M059J (cell line): ENCODE results near the gene MRM1. TPM values are rescaled to one million over a fixed set of nuclear protein-coding genes. Genes with fewer than 3 reads are reported as not detected.
"Not testable (repeated sequence)": the region's sequence is repeated elsewhere in the genome, so short reads cannot be mapped to it uniquely, and the experiment has no call there.

Experiments used
- DNase-seq: peaks from one replicate; pipeline ENCODE4 v3.0.0-alpha.2; 2012; ENCODE audit warnings: low read depth
- total RNA-seq: library from RNA; depleted of rRNA; stranded (reverse); fragments of >200 nt; shearing (Covaris generic); gene quantifications from 2 replicates; pipeline ENCODE4 v1.2.3, GENCODE V29; 2014

The MRM1 gene
- total RNA-seq, 1 experiment from 2014 or later: 8.0 TPM

DNA sequence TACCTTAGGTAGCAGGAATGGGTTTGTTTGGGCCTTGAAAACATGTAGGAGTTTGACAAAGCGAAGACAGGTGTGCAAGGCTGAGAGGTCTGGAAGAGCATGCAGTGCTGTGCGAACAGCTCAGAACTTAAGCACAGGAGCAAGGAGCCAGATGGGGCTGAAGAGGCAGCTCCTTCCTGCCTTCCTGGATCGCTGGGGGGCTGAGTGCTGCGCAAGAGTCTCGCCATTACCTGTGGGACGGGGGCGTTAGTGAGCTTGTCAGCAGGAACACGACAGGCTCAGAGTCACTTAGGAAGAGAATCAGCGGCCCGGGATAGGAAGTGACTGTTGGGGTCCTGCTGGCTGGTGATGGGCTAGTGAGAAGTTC is 464 bp upstream of the MRM1 start:
- no peak for DNase-seq

DNA sequence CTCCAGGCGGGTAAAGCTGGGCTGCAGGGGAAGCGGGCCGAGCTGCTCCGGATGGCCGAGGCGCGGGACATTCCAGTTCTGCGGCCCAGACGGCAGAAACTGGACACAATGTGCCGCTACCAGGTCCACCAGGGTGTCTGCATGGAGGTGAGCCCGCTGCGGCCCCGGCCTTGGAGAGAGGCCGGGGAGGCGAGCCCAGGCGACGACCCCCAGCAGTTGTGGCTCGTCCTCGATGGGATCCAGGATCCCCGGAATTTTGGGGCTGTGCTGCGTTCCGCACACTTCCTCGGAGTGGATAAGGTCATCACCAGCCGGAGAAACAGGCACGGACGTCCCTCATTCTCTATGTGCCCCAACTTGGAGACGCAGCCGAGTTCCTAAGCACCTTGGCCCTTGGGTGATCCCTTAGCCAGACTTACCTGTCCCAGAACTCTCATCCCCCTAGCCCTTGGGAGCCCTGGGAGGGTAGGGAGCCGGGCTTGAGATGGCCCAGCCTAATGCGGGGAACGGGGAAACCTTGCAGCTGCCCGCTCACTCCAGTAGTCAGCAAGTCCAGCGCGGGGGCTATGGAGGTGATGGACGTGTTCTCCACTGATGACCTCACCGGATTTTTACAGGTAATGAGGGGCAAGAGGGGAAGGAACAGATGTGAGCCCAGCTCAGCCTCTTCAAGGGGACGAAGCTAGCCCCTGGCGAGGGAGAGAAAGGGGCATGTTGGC is 806 bp downstream of the MRM1 start:
- peak; percentile 21 for DNase-seq

DNA sequence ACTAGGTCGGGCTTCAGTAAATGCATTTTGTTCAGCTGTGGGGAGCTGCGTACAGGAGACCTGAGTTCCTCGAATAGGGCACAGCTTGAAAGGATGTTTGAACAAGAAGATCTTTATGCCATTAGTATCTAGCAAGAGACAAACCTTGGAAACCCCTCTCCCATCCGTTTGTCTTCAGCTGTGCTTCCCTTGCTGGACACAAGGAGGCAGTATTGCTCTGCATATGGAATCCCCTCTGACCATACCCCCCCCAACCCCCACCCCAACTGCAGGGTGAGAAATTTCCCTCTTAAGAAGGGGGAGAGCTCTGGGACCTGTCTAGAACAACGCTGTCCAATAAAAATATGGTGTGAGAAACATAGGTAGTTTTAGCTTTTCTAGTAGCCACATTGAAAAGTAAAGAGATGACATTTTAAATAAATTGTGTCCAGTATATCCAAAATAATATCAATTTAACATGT is 1.6 kb downstream of the MRM1 start:
- peak; percentile 63 for DNase-seq

DNA sequence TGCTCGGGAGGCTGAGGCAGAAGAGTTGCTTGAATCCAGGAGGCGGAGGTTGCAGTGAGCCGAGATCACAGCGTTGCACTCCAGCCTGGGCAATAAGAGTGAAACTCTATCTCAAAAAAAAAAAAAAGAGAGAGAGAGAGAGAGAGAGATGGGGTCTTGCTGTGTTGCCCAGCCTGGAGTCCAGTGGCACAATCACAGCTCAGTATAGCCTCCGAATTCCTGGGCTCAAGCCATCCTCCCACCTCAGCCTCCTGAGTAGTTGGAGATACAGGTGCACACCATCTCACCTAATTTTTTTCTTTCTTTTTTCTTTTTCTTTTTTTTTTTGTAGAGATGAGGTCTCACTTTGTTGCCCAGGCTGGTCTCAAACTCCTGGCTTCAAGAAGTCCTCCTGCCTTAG is 3.6 kb downstream of the MRM1 start:
- DNase-seq: not testable (repeated sequence)

DNA sequence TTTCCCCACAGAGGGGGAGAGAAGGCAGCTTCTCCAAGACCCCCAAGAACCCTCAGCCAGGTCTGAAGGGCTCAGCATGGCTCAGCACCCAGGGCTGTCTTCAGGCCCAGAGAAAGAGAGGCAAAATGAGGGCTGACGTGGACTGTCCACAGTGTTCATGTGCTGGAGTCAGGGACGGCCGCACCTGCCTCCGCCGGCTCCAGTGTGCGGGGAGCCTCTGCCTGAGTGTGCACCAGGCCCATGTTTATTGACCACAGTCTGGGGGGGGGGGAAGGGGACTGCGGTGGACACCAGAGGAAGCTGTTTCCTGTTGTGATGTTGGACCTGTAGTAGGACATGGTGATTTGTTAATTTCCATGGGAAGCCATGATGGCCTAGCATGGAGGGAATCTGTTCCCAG is 6.9 kb downstream of the MRM1 start:
- no peak for DNase-seq

DNA sequence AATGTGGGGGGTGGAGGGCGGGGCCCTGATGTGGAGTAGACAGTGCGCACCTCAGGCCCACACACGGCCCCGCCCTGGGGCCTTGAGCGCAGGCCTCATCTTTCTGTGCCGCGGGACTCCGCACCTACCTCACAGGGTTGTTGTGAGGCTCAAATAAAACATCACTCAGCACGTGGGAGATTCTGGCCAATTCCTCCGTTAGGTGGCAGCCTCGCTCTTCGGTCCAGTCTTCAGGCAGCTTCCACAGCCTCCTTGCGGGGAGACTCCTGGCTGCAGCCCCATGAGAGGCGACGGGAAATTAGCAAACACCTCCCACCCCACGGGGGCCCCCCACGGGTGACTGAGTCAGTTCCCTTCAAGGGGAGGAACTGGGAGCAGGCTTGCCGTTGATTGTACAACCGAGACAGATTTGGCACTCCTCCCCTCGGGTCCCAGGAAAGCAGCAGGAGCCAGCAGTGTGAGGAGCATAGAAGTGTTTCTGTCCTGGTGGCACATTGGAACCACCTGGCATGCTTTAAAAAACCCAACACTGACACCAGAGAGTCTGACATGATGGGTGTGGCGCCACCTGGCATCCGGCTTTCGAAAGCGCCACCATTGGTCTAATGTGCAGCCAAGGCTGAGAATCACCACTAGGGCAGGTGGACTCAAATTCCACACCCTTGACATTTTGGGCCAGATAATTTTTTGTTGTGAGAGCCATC is 7.6 kb downstream of the MRM1 start:
- DNase-seq: no peak

DNA sequence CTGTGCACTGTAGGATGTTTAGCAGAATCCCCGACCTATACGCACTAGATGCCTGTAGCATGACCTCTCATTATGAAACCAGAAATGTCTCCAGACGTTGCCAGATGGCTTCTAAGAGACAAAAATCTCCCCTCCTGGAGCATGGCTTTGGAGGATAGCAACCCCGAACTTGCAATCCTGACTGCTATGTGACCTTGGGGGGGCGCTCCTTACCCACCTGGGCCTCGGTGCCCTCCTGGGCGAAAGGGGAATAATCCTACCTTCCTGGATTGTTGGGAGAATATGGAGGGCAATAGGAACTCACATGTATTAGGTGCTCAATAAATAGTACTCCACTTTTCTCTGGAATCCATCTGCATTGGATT is 8.1 kb downstream of the MRM1 start:
- no peak for DNase-seq

DNA sequence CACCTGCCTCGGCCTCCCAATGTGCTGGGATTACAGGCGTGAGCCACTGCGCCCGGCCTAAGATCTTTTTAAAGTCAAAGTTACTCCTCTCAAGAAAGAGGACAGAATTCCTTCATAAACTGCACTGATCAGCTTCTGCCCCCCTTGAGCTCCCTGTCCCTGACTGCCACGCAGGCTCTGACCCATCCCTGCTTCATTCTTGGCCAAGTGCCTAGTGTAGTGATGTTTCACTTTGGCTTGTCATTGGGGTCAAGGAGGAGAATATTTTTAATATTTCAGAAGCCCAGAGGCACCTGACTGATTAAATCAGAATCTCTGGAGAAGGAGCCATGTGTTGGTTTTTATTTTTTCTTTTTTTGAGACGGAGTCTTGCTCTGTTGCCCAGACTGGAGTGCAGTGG is 9.1 kb downstream of the MRM1 start:
- DNase-seq: peak; percentile 25

DNA sequence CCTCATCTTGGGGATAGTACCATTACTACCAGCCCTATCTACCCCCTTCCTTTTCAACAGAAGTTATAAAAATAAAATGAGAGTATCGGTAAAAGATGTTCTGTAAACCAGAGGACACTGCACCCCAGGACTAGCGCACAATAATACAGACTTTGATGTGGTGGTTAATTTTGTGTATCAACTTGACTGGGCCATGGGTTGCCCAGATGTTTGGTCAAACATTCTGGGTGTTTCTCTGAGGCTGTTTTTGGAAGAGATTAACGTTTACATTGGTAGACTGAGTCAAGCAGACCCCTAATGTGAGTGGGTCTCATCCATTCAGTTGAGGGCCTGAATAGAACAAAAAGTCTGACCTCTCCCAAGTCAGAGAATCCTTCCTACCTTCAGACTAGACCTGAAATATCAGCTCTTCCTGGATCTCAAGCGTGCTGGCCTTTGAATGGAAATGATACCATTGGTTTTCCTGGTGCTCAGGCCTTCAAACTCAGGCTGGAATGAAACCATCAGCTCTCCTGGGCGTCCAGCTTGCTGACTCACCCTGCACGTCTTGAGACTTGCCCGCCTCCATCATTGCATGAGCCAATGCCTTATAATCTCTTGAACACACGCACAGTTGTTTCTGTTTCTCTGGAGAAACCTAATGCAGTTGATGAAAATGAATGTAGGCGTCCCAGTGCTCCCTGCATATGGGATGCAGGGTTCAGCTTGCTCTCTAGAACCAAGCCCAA is 10.1 kb downstream of the MRM1 start:
- DNase-seq: peak; percentile 64

DNA sequence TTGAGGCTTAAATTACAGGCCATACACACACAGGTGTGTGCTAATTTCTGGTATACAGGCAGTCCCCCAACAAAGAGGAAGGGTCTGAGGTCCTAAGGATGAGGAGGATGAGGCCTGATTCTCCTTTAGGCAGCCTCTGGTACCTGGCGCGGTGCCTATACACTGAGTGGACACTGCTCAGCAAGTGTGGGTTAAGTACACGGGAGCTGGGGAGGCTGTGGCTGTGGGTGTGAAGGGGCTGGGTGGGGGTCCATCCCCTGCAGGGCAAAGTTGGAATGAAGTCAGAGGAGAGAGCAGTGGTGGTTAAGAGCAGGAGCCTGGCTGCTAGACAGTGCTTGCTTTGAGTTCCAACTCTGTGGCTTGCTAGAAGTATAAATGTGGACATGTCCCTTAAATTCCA is 10.9 kb downstream of the MRM1 start:
- DNase-seq: no peak

DNA sequence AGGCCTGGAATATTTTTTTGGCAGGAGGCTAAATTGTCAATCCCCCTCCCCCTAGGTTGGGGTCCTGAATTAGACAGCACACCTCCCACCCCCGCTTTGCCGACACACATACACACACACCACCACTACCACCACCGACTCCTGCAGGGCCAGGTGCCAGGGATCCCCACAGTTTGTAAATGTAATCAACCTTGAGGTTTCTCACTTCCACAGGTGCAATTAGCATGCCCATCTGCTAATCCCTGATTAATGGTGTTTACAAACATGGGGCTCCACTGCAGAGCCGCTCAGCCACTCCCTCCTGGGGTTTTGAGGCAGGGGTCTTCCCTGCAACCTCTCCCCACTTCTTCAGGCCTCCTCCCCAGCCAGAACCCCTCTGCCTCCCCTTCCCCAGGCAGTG is 11.8 kb downstream of the MRM1 start:
- no peak for DNase-seq

DNA sequence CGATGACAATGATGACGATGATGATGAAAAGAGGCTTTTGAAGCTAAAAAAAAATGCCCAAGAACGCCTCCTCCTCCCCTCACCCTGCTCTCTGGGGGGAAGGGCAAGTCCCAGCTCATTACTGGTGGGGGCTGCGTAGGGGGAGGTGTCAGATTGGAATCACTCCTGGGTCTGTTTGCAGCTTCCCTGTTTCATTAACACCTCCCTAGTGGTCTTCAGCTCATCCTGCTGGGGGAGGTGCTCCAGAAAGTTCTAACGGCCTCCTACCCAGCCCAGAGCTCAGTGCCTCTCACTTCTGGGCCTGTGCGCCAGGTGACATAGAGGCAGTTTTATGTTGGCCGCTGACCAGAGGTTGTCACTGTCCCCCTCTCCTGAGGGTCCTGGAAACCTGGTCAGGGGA is 12.7 kb downstream of the MRM1 start:
- DNase-seq: no peak

DNA sequence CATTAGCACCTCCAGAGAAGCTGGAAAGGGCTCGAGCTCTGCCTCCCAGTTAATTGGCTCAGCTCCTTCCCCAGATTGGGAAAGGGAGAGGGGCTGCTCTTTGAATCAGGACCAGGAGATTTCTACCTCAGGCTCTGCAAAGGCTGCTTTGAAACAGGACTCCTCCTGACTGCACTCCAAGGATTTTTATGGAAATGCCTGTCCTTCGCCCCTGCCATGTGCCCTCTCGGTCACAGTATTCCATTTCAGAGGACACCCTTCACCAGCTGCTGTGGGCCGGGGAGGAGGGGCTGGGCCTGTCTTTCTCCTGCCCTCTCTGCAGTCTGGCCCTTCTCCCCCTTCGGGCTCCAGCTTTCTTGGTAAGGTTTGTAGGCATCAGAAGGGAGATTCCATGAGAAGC is 13.6 kb downstream of the MRM1 start:
- no peak for DNase-seq

DNA sequence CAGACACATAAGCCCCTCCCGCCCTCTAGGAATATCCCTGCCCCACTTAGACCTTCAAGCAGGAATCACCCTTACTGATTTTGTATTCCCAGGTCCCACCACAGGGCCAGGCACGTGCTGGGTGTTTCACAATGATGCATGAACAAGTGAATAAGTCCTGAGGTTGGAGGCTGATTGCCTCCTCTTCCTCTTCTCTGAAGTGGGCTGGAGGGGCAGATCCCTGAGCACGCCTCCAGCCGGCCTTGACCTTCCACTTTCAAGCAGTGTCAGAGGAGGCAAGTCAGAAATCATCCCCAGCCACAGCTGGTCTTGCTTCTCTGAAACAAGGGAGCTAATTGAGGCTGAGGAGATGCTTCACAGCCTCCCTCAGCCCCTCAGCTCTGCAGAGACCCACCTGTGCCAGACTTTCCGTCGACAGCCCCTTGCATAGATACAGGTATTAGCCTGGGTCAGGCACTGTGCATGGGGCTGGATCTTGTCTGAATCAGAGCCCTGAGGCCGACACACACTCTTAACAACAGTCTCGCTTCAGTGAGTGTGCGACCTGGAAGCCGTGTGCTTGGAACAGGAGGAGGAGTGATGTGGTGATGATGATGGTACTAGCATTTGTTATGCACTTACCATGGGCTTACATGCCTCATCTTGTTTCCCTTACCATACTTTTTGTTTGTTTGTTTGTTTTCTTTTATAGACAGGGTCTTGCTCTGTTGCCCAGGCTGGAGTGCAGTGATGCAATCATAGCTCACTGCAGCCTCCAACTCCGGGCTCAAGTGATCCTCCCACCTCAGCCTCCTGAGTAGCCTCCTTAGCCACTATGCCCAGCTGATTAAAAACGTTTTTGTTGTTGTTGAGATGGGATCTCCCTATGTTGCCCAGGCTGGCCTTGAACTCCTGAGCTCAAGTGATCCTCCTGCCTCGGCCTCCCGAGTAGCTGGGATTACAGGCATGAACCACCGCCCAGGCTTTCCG is 15.0 kb downstream of the MRM1 start:
- DNase-seq: no peak

DNA sequence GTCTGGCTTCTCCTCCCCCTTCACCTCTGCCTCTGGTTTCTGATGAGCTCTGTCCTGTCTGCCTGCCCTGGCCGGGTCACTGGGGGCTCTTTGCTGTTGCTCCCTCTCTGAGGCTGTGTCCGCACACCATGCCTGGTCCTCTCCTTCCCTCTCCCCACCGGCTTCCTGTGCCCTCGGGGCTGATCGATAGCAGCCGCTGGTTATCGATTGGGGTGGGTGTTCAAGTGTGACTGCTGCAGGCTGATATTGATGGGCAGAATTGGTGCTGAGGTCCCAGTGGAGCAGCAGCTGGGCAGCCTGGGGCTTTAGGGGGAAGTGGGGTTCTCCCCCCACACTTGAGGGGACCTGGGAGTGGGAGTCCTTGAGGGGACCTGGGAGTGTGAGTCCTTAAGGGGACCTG is 16.4 kb downstream of the MRM1 start:
- no peak for DNase-seq

DNA sequence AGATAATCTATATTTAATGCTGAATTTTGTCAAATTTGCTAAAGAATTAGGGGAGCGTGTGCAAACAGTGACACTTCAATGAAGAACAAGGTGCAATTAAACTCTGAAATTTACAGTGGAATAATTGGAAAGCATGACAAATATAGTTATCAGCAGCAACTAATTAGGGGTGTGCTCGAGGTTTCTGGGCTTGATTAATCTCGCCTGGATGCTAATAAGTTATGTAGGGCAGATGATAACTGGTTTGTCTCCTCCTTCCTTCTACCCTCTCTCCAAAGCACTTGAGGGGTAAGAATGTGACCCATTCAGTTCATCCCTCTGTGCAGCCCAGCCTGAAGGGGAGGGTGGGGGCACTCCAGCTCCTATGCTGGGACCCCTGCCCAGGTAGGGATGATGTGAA is 21.9 kb downstream of the MRM1 start:
- DNase-seq: no peak

DNA sequence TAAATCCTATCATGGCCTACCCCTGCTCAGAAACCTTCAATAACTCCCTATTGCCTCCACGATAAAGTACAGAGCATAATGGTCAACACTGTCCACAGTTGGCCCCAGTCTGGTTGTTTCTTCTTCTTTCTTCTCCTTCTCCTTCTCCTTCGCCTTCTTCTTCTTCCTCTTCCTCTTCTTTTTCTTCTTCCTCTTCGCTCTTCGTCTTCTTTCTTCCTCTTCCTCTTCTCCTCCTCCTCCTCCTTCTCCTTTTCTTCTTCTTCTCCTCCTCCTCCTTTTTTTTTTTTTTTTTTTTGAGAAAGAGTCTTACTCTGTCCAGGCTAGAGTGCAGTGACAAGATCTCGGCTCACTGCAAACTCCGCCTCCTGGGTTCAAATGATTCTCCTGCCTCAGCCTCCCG is 23.8 kb downstream of the MRM1 start:
- no peak for DNase-seq

DNA sequence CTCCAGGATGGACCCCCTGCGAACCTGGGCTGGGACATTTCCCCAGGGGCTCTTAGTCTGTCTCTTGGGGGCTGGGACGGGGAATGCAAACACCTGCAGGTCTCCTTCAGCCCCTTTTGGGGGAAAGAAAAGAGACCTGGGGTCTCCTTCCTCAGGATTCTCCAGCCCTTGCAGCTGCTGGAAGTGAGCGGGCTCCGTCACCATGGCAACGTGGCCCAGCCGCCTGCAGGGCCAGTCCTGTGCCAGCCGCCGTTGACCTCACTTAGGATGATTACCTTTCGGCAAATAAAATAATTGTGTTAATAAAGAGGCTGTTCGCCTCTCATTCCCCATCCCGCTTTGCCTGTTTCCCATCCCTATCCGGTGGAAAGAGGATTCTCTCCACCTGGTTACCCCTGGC is 25.7 kb downstream of the MRM1 start:
- no peak for DNase-seq

DNA sequence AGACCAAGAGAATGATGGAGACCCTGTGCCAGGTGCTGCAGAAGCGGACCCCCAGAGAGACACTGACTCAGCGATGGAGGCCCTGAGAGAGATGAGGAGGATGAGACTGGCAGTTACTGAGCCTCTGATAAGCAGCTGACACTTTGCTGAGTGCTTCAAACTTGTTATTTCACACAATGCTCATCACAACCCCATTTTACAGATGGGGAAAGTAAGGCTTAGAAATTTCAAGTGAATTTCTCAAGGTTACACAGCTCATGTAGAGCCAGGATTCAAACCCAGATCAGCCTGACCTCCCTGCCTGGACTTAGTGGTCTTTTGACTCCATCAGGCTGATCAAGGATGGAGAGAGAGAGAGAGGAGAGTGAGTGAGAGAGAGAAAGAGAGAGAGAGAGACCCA is 27.2 kb downstream of the MRM1 start:
- DNase-seq: no peak

DNA sequence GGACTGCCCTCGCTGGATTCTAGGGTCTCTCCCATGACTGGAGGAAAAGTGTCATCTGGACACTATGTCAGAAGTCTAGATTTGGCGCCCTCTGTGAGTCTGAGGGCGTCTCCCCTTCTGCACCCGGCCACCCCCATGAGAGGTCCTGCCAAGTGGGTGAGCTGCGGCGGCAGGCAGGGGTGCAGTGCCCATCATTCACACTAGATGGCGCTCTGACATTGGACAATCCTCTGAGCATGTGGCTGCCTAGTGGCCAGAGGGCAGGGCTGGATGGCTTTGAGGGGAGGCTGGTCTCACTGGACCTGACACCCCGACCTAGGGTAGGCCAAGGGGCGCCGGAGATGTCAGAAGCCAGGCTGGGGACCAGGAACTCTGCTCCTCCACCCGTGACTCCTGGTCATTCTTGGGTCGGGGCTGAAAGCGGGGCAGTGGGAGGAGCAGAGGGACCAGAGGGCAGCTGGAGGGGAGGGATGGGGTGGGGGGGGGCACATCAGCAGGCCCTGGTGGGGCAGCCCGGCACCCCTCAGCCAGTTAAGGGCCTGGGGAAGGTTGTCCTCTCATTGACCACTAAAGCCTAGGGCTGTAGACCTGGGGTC is 28.0 kb downstream of the MRM1 start:
- peak; percentile 54 for DNase-seq

DNA sequence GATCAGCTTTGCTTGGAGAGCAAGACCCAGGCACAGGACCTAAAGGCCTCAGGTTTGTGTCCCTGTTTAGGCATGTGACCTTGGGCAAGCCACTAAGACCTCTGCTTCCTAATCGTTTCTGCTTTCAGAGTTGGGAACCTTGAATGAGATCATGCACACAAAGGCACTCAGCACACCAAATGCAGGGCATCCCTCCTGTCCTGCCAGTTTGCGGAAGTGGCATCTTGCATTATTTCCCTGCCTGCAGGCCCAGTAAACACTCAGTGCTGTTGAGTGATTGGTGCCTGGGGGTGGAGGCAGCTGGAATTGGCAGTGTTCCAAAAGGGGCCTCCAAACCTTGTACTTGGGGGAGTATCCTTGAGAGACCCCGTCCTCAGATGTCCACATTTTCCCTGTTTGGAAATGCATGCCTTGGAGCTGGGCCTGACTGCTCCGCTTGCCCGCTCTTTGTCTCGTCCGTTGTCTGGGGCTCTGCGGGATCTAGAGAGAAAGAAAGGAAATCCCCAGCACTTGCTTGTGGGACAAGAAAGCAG is 28.7 kb downstream of the MRM1 start:
- DNase-seq: no peak
